Measurements from ENCODE around the gene TRPM4.

DNA sequence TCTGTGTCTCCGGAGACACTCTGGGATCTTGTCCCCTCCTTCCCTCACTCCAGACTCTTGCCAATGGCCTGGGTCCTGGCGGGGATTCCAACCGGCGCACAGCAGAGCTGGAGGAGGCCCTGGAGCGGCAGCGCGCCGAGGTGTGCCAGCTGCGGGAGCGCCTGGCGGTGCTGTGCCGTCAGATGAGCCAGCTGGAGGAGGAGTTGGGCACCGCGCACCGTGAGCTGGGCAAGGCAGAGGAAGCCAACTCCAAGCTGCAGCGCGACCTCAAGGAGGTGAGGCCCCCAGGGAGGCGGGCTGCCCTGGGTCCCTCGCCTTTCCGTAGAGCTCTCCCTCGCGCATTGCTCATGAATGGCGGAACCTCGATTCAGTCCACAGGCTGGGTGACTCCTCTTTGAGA is 27.3 kb upstream of the TRPM4 start:
- TF ChIP-seq, protein P1, sequence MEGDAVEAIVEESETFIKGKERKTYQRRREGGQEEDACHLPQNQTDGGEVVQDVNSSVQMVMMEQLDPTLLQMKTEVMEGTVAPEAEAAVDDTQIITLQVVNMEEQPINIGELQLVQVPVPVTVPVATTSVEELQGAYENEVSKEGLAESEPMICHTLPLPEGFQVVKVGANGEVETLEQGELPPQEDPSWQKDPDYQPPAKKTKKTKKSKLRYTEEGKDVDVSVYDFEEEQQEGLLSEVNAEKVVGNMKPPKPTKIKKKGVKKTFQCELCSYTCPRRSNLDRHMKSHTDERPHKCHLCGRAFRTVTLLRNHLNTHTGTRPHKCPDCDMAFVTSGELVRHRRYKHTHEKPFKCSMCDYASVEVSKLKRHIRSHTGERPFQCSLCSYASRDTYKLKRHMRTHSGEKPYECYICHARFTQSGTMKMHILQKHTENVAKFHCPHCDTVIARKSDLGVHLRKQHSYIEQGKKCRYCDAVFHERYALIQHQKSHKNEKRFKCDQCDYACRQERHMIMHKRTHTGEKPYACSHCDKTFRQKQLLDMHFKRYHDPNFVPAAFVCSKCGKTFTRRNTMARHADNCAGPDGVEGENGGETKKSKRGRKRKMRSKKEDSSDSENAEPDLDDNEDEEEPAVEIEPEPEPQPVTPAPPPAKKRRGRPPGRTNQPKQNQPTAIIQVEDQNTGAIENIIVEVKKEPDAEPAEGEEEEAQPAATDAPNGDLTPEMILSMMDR (IDR thresholded peaks at IDR 0.05), result no peak
- TF ChIP-seq ELF1 (IDR thresholded peaks at IDR 0.05) (no peak), POLR2AphosphoS5 (IDR thresholded peaks at IDR 0.05; ENCODE audit: low read depth, low read length) (no peak), SMC3 (IDR thresholded peaks at IDR 0.05; ENCODE audit: low read depth, low read length) (no peak), RCOR1 (IDR thresholded peaks at IDR 0.05; ENCODE audit: low read length) (no peak), GATA2 (CRISPR knock-in tag; IDR thresholded peaks at IDR 0.05) (no peak), EP300 (IDR thresholded peaks at IDR 0.05; ENCODE audit: borderline replicate concordance in 1 of 2, low read depth in 1 of 2, low read length in 1 of 2) (no peak), SIN3A (IDR thresholded peaks at IDR 0.05; ENCODE audit: borderline replicate concordance, low read depth, low read length) (no peak), TCF12 (IDR thresholded peaks at IDR 0.05) (no peak)
- TF ChIP-seq, protein P2, sequence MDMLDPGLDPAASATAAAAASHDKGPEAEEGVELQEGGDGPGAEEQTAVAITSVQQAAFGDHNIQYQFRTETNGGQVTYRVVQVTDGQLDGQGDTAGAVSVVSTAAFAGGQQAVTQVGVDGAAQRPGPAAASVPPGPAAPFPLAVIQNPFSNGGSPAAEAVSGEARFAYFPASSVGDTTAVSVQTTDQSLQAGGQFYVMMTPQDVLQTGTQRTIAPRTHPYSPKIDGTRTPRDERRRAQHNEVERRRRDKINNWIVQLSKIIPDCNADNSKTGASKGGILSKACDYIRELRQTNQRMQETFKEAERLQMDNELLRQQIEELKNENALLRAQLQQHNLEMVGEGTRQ (IDR thresholded peaks at IDR 0.05; ENCODE audit: borderline replicate concordance, low read depth, low read length), result no peak
- TF ChIP-seq, protein P3, sequence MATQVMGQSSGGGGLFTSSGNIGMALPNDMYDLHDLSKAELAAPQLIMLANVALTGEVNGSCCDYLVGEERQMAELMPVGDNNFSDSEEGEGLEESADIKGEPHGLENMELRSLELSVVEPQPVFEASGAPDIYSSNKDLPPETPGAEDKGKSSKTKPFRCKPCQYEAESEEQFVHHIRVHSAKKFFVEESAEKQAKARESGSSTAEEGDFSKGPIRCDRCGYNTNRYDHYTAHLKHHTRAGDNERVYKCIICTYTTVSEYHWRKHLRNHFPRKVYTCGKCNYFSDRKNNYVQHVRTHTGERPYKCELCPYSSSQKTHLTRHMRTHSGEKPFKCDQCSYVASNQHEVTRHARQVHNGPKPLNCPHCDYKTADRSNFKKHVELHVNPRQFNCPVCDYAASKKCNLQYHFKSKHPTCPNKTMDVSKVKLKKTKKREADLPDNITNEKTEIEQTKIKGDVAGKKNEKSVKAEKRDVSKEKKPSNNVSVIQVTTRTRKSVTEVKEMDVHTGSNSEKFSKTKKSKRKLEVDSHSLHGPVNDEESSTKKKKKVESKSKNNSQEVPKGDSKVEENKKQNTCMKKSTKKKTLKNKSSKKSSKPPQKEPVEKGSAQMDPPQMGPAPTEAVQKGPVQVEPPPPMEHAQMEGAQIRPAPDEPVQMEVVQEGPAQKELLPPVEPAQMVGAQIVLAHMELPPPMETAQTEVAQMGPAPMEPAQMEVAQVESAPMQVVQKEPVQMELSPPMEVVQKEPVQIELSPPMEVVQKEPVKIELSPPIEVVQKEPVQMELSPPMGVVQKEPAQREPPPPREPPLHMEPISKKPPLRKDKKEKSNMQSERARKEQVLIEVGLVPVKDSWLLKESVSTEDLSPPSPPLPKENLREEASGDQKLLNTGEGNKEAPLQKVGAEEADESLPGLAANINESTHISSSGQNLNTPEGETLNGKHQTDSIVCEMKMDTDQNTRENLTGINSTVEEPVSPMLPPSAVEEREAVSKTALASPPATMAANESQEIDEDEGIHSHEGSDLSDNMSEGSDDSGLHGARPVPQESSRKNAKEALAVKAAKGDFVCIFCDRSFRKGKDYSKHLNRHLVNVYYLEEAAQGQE (IDR thresholded peaks at IDR 0.05; ENCODE audit: low read depth, low read length), result no peak
- TF ChIP-seq, protein P4, sequence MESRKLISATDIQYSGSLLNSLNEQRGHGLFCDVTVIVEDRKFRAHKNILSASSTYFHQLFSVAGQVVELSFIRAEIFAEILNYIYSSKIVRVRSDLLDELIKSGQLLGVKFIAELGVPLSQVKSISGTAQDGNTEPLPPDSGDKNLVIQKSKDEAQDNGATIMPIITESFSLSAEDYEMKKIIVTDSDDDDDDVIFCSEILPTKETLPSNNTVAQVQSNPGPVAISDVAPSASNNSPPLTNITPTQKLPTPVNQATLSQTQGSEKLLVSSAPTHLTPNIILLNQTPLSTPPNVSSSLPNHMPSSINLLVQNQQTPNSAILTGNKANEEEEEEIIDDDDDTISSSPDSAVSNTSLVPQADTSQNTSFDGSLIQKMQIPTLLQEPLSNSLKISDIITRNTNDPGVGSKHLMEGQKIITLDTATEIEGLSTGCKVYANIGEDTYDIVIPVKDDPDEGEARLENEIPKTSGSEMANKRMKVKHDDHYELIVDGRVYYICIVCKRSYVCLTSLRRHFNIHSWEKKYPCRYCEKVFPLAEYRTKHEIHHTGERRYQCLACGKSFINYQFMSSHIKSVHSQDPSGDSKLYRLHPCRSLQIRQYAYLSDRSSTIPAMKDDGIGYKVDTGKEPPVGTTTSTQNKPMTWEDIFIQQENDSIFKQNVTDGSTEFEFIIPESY (IDR thresholded peaks at IDR 0.05; ENCODE audit: borderline replicate concordance, low read depth), result no peak

All from SK-N-SH (cell line).